Esophagus muscularis mucosa (tissue), 4 donors: Measurements from ENCODE around the gene MIPOL1.

Source experiments
- EP300 ChIP-seq: sonication (generic); formaldehyde crosslinking; IDR thresholded peaks from one replicate; pipeline ENCODE4 v1.6.1; 2017; ENCODE audit warnings: antibody characterized with exemption
- POLR2A ChIP-seq: fragments of 450-650 bp; IDR thresholded peaks from one replicate; pipeline ENCODE4 v1.6.1; 2017; ENCODE audit warnings: antibody characterized with exemption, moderate library complexity, mild to moderate bottlenecking, low read depth
- POLR2AphosphoS5 ChIP-seq, 2 donors: sonication (generic); formaldehyde crosslinking; IDR thresholded peaks; one replicate each; pipeline ENCODE4 v1.6.1; 2017; ENCODE audit warnings: antibody characterized with exemption in 2 of 2
- TF ChIP-seq, protein P1 (sequence below), 3 experiments: fragments of 200-600 bp in 2 of 3; fragments of 450-650 bp in 1 of 3; sonication (generic) in 2 of 3; IDR thresholded peaks; one replicate each; pipeline ENCODE4 v1.5.1; 2017 to 2019; ENCODE audit warnings: antibody characterized with exemption in 3 of 3, mild to moderate bottlenecking in 2 of 3, moderate library complexity in 1 of 3

DNA sequence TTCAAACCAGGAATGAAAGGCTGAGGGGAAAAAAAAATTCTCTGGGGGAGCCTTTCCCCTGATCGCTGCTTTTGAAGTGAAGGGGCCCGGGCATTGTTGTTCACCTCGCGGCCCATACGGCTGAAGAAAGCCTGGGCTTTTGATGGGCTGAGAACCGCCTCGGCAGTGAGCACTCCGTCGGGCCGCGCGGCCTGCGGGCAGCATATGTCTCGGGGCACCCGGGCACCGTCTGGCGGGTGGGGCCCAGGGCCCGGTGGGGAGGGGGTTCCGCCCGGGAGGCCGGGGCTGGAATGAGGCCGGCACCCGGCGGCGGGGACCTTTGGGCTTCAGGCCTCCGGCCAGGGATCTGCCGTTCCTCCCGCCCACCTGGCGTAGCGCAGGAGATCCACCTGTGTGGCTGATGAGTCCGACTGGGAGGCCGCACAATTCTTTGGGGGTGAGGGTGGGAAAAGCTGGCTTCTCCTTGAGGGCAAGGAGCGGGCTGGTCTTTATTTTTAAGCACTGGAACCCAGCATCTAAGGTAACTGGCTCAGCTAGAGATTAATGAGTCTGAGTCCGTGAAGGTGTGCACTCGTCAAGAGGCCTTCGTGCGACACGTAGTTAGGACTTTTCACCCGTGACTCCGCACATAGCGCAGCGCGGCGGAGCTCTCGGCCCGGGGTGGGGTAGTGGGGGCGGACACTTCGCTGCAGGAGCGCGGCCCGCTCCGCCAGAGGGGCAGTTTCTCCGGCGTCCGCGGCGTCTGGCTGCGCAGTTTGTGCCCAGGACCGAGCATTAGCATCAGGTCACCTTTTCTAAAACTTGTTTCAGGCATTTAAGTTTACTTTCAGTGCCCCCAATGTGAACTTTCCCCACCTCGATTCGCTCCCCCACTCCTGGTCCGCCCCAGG lies 386.7 kb downstream of the MIPOL1 start:
- TF ChIP-seq POLR2AphosphoS5 (IDR thresholded peaks at IDR 0.05) (no peak), POLR2A (no peak), EP300 (no peak)
- TF ChIP-seq, protein P1, sequence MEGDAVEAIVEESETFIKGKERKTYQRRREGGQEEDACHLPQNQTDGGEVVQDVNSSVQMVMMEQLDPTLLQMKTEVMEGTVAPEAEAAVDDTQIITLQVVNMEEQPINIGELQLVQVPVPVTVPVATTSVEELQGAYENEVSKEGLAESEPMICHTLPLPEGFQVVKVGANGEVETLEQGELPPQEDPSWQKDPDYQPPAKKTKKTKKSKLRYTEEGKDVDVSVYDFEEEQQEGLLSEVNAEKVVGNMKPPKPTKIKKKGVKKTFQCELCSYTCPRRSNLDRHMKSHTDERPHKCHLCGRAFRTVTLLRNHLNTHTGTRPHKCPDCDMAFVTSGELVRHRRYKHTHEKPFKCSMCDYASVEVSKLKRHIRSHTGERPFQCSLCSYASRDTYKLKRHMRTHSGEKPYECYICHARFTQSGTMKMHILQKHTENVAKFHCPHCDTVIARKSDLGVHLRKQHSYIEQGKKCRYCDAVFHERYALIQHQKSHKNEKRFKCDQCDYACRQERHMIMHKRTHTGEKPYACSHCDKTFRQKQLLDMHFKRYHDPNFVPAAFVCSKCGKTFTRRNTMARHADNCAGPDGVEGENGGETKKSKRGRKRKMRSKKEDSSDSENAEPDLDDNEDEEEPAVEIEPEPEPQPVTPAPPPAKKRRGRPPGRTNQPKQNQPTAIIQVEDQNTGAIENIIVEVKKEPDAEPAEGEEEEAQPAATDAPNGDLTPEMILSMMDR (IDR thresholded peaks at IDR 0.05) = no peak
